GM15510 (cell line): ENCODE data around the gene ZFR2.

Experiments
- POLR2A ChIP-seq: IDR thresholded peaks from 3 replicates; pipeline ENCODE4 v1.6.1; 2011; ENCODE audit warnings: borderline replicate concordance; ENCODE audit not compliant: insufficient read length; ENCODE audit errors: extremely low read depth

Gene ZFR2

DNA sequence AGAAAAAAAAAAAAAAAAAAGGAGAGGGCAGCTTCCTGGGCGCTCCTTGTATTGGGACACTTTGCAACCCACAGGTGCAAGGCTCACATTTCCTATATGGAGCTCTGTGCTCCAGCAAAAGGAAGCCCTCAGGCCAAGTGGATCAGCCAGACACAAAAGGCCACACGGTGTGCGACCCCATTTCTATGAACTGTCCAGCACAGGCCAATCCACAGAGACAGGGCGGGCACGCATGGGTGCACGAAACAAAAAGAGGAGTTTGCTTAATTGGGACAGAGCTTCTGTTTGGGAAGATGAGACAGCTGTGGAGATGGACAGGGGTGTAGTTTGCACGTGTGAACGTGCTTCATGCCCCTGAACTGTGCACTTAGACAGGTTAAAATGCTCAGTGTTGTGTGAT is 51.1 kb downstream of the ZFR2 start:
- TF ChIP-seq POLR2A = no peak

DNA sequence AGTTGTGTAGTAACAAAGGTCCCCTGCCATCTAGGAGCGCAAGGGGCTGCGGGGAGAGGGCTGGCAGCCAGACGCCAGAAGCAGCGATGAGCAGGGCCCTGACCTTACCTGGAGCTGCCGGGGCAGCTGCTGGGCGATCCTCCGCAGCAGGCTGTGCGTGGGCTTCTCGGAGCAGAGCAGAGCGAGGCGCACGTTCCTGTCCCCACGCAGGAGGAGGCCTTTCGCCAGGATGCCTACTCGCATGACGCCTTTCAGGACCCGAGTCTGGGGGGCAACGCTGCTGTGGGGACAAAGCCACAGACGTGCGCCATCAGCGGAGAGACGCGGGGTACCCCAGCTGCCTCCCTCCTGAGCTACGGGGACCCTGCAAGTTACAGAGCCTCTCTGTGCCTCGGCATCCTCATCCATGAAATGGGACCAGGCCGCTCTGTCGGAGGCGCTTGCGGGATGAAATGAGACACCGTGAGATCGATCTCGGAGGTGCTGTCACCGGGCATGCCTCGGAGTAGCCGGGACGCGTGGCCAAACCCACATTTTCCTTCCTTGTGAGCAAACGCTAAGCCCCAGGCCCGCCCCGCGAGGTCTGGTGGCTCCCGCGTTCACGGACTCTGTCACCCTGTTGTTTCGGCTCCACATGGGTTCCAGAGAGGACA is 52.1 kb downstream of the ZFR2 start:
- TF ChIP-seq POLR2A = no peak

DNA sequence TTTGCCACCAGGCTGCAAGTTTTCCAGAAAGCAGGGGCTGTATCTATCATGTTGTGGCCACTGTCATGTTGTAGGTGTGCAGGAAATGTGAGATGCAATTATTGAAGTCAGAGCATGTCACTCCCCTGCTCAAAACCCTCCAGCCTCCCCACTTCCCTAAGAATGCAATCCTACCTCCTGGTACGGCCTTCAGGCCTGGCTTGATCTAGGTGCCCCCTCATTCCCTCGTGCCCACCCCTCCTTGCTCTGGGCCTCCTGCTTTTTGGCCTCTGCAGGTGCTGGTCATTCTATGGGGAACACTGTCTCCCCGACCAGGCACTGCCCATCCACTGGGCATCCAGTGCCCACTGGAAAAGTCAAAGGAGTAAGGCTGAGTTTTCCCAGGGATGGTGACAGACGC is 54.2 kb downstream of the ZFR2 start:
- TF ChIP-seq POLR2A = no peak

DNA sequence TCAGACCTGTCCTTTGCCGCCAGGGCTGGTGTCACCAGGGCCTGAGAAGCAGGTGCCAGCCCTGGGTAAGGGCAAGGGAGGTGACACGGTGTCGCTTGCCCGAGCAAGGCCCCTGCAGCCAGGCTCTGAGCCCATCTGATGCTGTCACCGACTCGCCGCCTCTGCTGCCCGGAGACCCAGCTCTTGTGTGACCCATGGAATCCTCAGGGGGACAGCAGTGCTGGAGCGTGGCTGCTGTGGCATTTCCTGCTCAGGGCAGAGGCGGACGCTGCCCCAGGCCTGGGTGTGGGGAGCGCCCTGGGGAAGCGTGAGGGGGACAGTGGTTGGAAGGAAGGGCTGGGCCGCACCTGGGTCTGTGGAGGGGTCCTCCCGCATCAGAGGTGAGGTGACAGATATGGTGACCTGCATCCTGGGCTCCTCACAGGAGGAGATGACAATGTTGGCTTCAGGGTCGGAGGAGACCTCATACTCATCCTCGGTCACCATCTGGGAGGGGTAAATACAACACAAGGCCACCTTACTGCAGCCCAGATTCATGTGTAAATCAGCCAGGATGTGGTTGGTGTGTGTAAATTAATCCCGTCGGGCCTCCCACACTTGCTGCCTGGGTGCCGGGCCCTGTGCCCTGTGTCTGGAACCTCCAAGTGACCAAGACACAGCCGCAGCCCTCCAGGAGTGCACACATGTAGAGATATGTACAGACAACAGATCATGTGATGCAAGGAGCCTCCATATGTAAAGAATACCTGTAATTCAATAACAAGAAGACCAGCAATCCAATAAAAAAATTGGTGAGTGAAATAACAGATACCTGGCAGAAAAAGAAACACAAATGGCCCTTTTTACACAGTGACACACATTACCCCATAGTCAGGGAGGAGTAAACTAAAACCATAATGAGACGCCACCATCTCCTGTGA is 55.1 kb downstream of the ZFR2 start:
- no peak for TF ChIP-seq POLR2A

DNA sequence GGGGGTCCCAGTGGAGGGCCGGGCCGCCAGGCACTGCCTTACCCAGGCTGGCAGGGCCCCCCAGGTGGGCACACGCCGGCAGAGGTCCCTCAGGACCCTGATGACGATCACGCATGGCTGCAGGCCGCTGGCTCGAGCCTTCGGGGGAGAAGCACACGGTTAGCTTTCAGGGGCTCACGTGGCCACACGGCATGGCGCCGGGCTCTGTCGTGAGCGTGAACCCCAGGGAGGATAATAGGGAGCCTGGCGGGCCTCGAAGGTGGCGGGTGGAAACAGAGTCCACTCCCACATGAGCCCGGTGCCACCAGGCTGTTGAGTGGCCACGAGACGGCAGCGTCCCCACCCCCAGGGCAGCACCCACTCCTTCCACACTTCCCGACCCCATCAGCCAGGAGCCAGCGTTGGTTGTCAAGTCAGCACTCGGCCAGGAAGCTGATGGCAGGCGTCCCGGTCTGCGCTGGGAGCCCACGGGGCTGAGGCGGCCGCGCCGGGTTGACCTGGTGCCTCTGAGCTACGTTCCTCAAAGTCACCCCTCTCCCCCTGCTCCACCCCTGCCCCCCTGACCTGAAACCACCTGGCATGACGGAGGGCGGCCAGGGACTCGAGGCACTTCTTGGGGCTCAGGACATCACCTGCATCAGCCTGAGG is 58.0 kb downstream of the ZFR2 start:
- TF ChIP-seq POLR2A = no peak

DNA sequence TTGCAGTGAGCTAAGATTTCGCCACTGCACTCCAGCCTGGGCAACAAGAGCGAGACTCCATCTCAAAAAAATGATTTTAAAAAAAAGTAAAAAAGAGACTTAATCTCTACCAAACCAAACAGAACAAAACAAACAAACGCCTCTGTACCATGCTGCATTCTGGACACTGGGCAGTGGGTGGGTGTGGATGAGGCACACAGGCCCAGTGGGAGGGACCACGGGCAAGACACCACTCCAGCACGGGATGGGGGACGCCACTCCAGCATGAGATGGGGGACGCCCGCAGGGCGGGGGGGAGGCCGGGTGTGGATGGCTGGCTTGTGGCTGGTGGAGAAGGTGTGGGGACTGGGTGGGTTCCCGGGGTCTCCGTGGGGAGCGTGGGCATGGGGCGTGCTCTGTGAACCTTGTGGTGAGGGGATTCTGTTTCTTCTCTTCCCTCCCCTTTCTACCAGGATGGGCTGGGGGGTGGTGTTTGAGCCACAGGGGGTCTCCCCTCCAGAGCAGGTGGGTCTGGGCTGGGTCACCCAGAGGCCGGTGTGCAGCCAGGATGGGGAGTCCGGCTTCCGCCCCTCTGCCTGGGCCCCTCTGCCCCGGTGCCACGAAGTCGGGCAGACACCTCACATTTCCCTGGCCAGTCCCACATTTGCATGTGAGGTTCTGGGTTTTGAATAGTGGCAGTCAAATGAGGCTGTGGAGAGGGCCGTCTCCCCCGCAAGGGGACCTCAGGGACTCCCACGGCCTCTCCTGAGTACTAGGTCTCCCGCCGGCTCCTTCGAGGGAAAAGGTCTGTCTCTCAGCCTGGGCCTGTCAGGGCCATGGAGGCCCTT is 58.7 kb downstream of the ZFR2 start:
- peak; percentile 38 for TF ChIP-seq POLR2A

DNA sequence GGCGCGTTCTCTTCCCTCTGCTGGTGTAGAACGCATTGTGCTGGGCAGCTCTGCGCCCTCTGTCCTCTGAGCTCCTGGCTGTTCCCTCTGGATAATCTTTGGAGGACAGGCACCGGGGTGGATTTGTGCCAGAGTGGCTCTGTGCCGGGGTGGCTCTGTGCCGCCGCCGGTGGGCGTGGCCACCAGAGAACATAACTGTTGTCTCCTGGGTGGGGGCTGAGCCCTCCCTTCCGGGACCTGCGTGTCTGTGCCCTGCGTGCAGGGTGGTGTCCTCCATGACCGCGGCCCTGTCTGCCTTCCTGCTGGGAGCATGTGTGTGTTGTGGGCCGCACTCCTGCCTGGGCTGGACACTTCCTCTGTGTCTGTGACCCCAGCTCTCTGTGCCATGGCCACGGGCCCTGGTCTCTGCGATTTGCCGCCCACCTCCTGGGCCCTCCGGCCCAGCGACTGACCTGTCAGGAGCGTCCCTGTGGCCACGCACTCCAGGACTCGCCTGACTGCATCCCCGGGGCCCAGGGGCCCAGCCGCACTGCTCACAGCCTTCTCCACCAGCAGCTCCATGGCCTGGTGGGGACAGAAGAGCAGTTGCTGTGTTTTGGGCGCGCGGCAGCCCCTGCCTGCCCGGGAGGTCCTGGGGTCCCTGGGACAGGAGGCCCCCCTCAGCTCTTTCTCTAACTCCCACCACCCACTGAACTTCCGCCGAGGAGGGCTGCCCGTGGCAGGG is 60.3 kb downstream of the ZFR2 start:
- no peak for TF ChIP-seq POLR2A

DNA sequence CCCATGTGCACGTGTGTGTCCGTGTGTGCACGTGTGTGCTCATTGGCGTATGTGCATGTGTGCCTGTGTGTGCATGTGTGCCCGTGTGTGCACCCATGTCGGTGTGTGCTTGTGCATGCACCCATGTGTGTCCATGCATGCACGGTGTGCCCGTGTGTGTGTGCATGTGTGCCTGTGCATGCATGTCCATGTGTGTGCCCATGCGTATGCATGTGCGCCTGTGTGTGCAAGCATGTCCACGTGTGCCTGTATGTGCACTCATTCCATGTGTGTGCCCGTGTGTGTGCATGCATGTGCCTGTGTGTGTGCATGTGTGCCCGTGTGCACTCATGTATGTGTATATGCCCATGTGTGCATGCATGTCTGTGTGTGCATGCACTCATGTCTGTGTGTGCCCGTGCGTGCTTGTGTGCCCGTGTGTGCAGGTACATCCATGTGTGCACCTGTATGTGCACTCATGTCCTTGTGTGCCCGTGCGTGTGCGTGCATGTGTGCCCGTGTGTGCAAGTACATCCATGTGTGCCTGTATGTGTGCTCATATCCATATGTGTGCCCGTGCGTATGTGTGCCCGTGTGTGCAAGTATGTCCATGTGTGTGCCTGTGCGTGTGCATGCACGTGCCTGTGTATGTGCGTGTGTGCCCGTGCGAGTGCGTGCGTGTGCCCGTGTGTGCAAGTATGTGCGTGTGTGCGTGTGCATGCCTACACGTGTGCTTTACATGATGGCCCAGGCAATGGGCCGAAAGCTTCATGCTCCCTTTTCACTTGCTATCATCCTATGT is 61.1 kb downstream of the ZFR2 start:
- no peak for TF ChIP-seq POLR2A

DNA sequence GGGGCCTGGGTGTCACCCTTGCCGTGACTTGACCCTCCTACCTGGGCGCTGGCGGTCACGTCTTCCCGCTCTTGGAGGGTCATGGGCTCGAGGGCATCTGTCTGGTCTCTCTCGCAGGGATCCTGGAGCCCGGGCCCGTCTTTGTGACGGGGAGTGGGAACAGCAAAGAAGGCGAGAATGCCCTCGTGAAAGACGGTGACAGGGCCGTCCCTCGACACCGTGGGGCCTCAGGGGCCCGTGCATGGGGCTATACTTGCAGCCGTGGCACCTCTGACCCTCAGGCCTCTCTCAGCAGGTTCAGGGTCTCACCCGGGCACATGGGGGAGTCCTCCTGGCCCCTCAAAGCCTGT is 61.7 kb downstream of the ZFR2 start:
- TF ChIP-seq POLR2A = no peak

DNA sequence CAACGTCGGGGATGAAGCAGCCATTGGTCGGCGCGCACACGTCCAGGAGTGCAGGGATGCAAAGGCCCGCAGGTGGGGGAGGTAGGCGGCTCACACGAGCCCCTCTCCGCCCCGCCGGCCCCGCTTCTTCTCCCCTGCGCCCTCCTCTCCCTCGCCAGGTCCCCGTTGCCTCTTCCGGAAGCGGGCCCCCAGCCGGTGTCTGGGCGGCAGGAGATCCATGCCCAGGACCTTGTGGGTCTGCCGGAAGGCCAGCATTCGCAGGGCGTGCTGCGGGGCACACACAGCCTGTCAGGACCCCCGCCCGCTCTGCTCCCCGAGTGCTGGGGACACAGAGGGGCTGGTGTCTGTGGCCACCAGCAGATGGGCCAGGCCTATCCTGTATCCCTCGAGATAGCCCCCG is 63.0 kb downstream of the ZFR2 start:
- TF ChIP-seq POLR2A = no peak

DNA sequence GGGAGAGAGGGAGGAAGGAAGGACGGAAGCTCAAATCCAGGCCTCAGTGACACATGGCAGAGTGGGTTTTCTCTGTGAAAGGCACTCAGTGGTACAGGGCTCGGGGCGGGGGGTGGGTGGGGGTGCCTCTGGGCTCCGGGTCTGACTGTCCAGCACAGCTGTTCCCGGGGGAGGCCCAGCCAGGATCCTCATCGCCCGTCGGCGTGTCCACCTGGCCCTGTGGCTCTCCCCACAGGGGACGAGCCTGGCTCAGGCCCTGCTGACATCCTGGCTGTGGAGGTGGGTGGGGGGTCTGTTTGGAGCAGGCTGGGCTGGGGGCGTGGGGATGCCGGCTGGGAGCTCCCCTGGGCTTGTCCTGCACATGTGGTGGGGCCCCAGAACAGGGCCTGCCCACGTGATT is 64.4 kb downstream of the ZFR2 start:
- TF ChIP-seq POLR2A = no peak

DNA sequence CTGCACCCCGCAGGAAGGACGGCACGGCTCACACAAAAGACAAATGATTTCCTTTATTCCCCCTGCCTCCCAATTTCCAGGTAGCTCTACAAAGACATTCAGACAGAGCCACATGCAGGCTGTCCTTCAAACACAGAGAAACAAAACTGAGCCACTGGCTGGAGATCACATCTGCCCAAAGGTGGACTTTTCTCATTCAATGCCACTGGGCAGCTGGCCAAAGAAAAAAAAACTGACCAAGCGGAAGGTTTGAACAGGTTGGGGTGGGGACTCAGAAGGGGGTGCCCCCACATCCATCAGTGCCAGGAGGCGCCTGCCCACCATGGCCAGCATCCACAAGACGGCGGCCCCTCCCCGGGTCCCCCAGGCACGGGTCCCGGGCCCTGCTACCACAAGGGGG is 64.9 kb downstream of the ZFR2 start:
- TF ChIP-seq POLR2A = no peak

DNA sequence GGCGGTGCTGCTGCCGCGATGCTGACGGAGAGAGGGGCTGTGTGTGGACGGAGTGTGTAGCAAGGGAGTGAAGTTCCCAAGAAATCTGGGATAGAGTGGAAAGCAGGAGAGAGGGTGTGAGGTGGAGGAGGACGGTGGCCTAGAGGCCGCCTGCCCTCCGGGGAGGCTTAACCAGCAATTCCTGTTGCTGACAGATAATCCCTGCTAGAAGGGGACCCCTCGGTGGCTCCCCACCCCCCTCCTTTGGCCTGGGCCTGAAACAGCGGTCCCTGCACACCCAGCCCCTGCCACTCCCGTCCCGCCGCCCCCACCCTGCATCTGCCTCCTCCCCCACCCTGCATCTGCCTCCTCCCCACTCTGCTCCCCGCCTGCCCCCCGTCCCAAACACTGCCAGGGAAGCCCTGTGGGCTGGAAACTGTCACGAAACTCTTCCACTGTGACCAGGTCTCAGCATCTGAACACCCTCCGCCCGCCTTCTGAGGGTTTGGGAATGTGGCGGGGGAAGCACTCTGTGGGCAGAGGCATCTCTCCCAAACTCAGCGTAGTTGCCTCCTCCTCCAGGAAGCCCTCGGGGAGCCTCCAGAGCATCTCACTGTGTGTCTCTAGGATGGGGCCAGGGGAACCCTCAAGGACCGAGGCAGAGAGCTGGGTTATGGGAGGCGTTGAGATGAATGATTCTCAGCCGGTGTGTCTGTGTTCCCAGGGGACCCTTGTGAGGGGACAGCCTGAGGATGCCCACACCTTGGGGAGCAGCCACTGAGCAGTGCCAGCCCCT is 65.5 kb downstream of the ZFR2 start:
- TF ChIP-seq POLR2A = no peak

DNA sequence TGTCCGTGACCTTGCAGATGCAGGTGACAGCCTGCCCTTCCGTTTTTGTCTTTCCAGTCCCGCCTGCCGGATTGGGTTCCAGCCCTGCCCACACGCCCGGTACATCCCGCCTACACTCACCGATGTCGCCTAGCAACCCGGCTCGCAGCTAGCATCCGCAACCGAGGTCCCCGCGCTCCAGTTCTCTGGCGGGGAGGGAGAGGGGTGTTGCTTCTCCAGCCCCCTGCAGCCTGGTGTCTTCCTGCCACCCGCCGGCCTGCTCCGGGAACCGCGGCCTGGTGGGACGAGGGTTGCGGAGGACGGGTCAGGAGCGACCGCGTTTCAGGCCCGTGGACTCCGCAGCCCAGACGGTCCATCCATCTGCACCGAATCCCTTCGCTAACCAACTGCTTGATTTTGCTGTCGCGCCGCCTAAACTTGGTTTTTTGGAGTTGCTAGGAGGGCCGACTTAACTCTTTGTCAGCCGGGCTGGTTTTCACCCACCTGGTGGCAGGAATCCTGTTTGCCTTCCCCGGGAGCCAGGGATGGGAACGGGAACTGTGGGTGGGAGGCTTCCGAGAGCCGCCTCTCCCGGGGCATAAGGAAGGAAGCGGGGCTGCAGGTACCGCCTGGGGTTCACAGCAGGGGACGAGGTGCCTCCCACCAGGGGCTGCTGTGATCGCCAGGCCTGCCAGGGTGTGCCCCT is 67.3 kb downstream of the ZFR2 start:
- TF ChIP-seq POLR2A = no peak
